Measurements from ENCODE around the gene EHMT1. TPM values are rescaled to one million over a fixed set of nuclear protein-coding genes. Genes with fewer than 3 reads are reported as not detected.

Gene EHMT1
- total RNA-seq, 4 donors from 2014 or later, result 77.1 to 149 (median 86.6) TPM

DNA sequence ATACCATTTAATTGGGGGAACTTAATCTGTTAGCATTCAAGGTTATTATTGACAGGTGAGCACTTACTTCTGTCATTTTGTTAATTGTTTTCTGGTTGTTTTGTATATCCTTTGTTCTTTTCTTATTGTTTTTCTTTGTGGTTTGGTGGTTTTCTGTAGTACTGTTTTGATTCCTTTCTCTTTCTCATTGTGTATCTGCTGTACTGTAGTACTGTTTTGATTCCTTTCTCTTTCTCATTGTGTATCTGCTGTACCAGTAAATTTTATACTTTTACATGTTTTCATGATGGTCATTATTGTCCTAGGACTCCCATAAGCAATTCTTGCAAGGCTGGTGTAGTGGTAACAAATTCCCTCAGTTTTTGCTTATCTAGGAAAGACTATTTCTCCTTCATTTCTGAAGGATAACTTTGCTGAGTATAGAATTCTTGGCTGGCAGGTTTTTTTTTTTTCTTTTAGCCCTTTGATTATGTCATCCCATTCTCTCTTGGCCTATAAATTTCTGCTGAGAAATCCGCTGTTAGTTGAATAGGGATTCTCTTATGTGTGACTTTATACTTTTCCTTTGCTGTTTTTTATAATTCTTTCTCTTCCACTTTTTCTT lies 234.7 kb downstream of the EHMT1 start:
- H3K4me1 ChIP-seq, result no peaks in the 10 kb centered on the region
- H3K27ac ChIP-seq, result no peak overlapping the region
- DNase-seq (ENCODE audit: low spot score in 2 of 2), result no peak
- H3K9me3 ChIP-seq, result peaks cover 18% of the 10 kb centered on the region
- 97% methylated on average over 1 of the region's 1 CpG for WGBS
- no peak overlapping the region for H3K4me3 ChIP-seq
- TF ChIP-seq EP300 (IDR thresholded peaks at IDR 0.05) (no peak), POLR2AphosphoS5 (IDR thresholded peaks at IDR 0.05) (no peak), CTCF (IDR thresholded peaks at IDR 0.05) (no peak), POLR2A (IDR thresholded peaks at IDR 0.05) (no peak)
- no peaks in the 10 kb centered on the region for H3K27me3 ChIP-seq
- no peaks in the 10 kb centered on the region for H3K36me3 ChIP-seq

DNA sequence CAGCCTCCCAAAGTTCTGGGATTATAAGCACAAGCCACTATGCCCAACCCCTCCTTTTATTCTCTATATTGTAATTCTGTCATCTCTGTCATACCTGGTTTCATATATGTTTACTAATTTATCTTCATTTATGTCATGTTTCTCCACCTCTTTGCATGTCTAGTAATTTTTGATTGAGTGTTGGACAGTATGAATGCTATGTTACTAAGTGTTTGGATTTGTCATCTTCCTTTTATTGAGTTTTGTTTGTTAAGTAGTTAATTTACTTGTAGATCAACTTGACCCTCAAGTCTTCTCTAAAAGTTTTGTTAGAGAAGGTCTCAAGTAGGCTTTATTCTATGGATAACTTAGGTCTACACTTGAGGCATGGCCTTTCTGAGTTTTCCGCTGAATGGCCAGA lies 241.6 kb downstream of the EHMT1 start:
- Histone ChIP-seq H3K4me1 (no peaks in the 10 kb centered on the region), H3K27ac (no peak overlapping the region), H3K36me3 (no peaks in the 10 kb centered on the region), H3K27me3 (no peaks in the 10 kb centered on the region), H3K4me3 (no peak overlapping the region), H3K9me3 (peaks cover 20% of the 10 kb centered on the region)
- 100% methylated on average over 1 of the region's 1 CpG for WGBS
- TF ChIP-seq POLR2AphosphoS5 (IDR thresholded peaks at IDR 0.05), result no peak
- no peak for TF ChIP-seq CTCF (IDR thresholded peaks at IDR 0.05)
- no peak for TF ChIP-seq POLR2A (IDR thresholded peaks at IDR 0.05)
- no peak for DNase-seq (ENCODE audit: low spot score in 2 of 2)

DNA sequence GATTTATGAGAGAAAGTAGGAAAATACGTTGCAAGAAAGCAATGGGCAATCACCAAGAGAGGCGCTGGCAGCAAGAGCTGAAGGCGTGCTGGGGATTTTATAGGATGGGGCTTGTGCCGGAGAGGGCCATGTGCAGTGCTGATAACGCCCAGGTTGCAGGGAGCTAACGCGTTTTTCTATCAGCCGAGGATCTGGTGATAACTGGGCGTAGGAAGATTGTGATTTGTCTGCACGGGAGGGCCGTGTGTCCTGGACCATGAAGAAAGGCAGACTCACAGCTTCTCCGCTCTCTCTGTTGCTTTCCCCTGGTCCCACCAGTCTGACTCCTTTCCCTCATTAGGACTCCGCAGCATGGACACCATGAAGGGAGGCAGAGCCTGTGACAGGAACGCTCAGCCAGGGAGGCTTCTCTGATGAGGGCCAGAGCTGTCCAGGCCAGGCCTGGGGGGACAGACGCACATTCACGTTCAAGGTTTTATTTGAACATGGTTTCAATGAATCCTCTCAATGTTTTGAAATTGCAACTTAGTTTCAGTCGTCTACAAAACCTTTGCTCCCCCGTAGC lies 246.9 kb downstream of the EHMT1 start:
- no peak for DNase-seq (ENCODE audit: low spot score in 2 of 2)
- Histone ChIP-seq H3K27ac (no peak overlapping the region), H3K4me1 (no peaks in the 10 kb centered on the region), H3K27me3 (peaks cover 9% of the 10 kb centered on the region), H3K4me3 (no peak overlapping the region), H3K36me3 (no peaks in the 10 kb centered on the region), H3K9me3 (peaks cover 3% of the 10 kb centered on the region)
- TF ChIP-seq POLR2A (IDR thresholded peaks at IDR 0.05) (no peak), EP300 (IDR thresholded peaks at IDR 0.05) (no peak), CTCF (IDR thresholded peaks at IDR 0.05) (no peak), POLR2AphosphoS5 (IDR thresholded peaks at IDR 0.05) (no peak)
- WGBS, result 58% methylated on average over 18 of the region's 18 CpGs

- no peaks in the 10 kb centered on the region for H3K9me3 ChIP-seq
- H3K4me1 ChIP-seq, result no peaks in the 10 kb centered on the region
- TF ChIP-seq CTCF (IDR thresholded peaks at IDR 0.05) (no peak), EP300 (IDR thresholded peaks at IDR 0.05) (no peak), POLR2A (IDR thresholded peaks at IDR 0.05) (no peak), POLR2AphosphoS5 (IDR thresholded peaks at IDR 0.05) (no peak)
- DNase-seq (ENCODE audit: low spot score in 2 of 2), result no peak
- peaks cover 9% of the 10 kb centered on the region for H3K27me3 ChIP-seq
- 36% methylated on average over 16 of the region's 21 CpGs for WGBS
- no peak overlapping the region for H3K4me3 ChIP-seq
- H3K27ac ChIP-seq, result no peak overlapping the region
- H3K36me3 ChIP-seq, result no peaks in the 10 kb centered on the region
Observed at GRCh38 chr9:137866226-137867141, 247.7 kb downstream of the EHMT1 start.

GRCh38 chr9:137870432-137870831 lies 251.6 kb downstream of the EHMT1 start:
- H3K27me3 ChIP-seq, result peaks cover 22% of the 10 kb centered on the region
- TF ChIP-seq POLR2AphosphoS5 (IDR thresholded peaks at IDR 0.05) (no peak), POLR2A (IDR thresholded peaks at IDR 0.05) (no peak), CTCF (IDR thresholded peaks at IDR 0.05) (no peak), EP300 (IDR thresholded peaks at IDR 0.05) (no peak)
- WGBS, result 87% methylated on average over 3 of the region's 3 CpGs
- H3K4me1 ChIP-seq, result no peaks in the 10 kb centered on the region
- H3K4me3 ChIP-seq, result no peak overlapping the region
- H3K9me3 ChIP-seq, result no peaks in the 10 kb centered on the region
- DNase-seq (ENCODE audit: low spot score in 2 of 2), result no peak
- no peak overlapping the region for H3K27ac ChIP-seq
- no peaks in the 10 kb centered on the region for H3K36me3 ChIP-seq
